Femur (tissue), 1 donor: ENCODE measurements around the gene USP24.

ENCODE experiments used
- DNase-seq: peaks from one replicate; pipeline ENCODE4 v3.0.0-alpha.2; 2017

USP24 gene

GRCh38 chr1:55062801-55063576, 152.2 kb downstream of the USP24 start:
- peak; percentile 57 for DNase-seq

GRCh38 chr1:55061706-55062321, 153.3 kb downstream of the USP24 start:
- DNase-seq: no peak

- DNase-seq: no peak
Observed at GRCh38 chr1:55061000-55061705, 154.0 kb downstream of the USP24 start.

GRCh38 chr1:55060133-55060999, 154.8 kb downstream of the USP24 start:
- no peak for DNase-seq

- DNase-seq: no peak
Observed at GRCh38 chr1:55059302-55060132, 155.6 kb downstream of the USP24 start.

GRCh38 chr1:55057956-55058298, 157.2 kb downstream of the USP24 start:
- DNase-seq: no peak

GRCh38 chr1:55057270-55057955, 157.8 kb downstream of the USP24 start:
- DNase-seq: no peak

GRCh38 chr1:55056632-55056992, 158.6 kb downstream of the USP24 start:
- DNase-seq: no peak

GRCh38 chr1:55055951-55056631, 159.1 kb downstream of the USP24 start:
- DNase-seq: no peak

- DNase-seq: no peak
Observed at GRCh38 chr1:55055084-55055882, 159.9 kb downstream of the USP24 start.

GRCh38 chr1:55054396-55054795, 160.8 kb downstream of the USP24 start:
- DNase-seq: no peak

- no peak for DNase-seq
Observed at GRCh38 chr1:55053265-55053954, 161.8 kb downstream of the USP24 start.

GRCh38 chr1:55052221-55053142, 162.7 kb downstream of the USP24 start:
- no peak for DNase-seq

- no peak for DNase-seq
Observed at GRCh38 chr1:55051621-55052020, 163.5 kb downstream of the USP24 start.

- no peak for DNase-seq
Observed at GRCh38 chr1:55051169-55051568, 164.0 kb downstream of the USP24 start.

GRCh38 chr1:55050283-55050682, 164.9 kb downstream of the USP24 start:
- no peak for DNase-seq

- DNase-seq: peak; percentile 75
Observed at GRCh38 chr1:55049914-55050278, 165.3 kb downstream of the USP24 start.

GRCh38 chr1:55049271-55049913, 165.8 kb downstream of the USP24 start:
- DNase-seq: no peak
